Left hindlimb (tissue), 1 donor: ENCODE results near the gene AOPEP.

ENCODE experiments used
- DNase-seq: peaks from one replicate; pipeline ENCODE4 v3.0.0-alpha.2; 2018

Gene AOPEP

DNA sequence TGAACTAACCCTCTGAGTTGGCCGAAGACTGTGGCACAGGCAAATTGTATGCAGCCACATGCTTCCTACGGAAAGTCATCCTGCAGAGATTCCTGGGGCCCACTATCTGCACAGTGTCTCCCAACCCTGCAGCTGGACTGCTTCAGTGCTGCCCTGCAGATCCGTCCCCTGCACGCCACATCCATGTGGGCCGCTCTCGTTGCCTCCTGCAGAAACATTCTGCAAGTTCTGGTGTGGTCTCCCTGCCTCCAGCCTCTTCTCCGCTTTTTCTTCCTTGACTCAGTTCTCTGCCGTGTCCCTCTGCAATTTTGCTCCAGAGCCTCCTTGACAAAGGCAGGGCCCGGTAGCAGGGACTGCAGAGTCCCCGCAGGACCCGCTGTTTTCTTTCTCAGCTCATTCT is 249.0 kb downstream of the AOPEP start:
- DNase-seq: no peak

DNA sequence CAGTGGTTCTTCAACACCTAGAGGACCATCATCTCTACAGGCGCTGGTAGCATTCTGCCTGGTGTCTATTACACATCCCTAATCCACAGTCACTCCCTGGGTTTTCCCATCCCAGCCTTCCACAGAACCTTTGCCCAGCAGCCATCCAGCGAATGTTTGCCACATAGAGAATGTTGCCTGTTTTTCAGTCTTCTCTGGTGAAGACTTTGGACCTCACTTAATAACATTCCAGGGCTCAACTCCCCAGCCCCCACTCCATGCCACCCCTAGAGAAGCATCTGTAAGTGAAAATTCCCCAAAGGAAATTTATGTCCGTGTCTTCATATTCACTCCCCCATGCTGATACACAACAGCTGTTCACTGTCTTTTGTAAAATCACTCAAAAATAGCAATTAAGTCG is 249.6 kb downstream of the AOPEP start:
- DNase-seq: no peak

GRCh38 chr9:94977416-94977815 is 250.9 kb downstream of the AOPEP start:
- no peak for DNase-seq

DNA sequence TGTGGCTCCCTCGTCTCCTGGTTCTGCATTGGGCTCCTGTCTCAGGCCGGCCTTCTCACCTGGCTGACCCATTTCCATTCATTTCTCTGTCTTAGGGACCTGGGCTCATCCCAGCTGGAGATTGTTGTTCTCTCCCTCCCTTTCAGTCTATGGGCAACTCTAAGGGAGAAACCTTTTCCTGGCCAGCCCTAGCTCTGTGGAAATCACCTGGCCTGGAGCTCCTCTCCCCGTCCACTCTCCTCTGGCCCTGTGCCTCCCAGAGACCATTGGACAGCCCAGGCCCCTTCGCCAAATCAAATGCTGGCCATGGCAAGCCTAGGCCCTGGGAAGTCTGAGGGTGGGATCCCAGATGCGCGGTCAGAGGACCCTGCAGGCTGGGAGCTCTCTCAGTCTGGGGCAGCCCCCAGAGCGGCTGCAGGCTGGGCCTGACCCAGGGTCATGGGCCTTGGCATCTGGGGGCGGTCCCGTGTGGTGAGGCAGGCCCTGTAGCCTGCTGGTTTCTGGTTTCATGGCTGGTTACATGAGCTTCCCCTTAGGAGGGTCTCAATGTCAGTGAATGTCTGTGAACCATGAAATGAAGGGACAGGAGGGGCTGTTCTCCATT is 253.5 kb downstream of the AOPEP start:
- DNase-seq: no peak

GRCh38 chr9:94980947-94981722 is 254.6 kb downstream of the AOPEP start:
- peak; percentile 65 for DNase-seq

- DNase-seq: no peak
Observed at GRCh38 chr9:94981723-94982090, 255.2 kb downstream of the AOPEP start.

GRCh38 chr9:94982211-94982610 is 255.7 kb downstream of the AOPEP start:
- DNase-seq: no peak

- DNase-seq: no peak
Observed at GRCh38 chr9:94983552-94983951, 257.1 kb downstream of the AOPEP start.

- no peak for DNase-seq
Observed at GRCh38 chr9:94984891-94985476, 258.5 kb downstream of the AOPEP start.

DNA sequence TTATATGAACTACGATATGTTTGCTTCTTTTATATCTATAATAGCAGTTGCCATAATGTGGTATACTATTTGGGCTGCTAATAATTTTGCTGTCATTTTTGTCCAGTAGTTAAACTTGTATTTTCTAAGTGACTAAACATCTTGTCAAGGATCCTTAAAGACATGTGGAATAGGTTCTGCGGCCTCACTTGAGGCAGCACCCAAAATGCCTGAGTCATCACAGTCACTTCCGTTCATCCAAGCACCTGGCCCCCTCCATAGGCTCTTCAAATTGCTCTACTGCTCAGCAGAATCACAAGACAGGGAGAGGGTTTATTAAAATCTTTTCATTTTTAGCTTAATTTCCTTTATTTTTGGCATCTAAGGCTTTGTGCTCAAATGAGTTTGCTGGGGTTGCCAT is 259.1 kb downstream of the AOPEP start:
- DNase-seq: no peak

GRCh38 chr9:94987731-94988130 is 261.2 kb downstream of the AOPEP start:
- no peak for DNase-seq

DNA sequence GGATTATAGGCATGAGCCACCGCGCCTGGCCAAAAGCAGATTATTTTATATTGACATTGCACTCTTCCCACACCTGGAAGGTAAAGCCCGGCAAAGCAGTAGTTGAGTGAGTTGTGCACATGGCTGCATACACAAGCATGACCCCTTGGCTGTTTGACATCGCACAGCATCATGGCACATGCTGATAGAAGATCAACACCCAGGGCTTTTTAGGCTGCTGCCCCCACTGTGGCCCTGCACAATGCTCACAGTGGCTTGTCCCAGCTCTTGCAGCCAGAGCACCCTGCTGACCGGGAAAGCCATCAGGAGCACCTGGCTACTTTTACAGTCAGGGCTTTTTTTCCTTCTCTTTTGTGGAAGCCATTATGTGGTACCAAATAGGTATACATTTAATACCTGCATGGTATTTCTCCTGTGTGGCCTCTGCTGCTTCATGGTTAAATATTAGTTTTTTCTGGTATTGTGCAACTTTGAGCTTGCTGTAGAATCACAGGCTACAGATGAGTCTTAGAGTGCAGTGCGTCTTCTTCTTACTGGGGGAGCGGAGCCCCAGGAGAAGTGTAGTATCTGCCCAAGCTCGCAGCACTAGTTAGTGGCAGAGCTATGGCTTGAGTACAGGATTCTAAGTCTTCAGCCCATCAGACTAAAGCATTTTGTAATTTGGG is 264.5 kb downstream of the AOPEP start:
- DNase-seq: no peak

- DNase-seq: no peak
Observed at GRCh38 chr9:94991961-94992907, 265.7 kb downstream of the AOPEP start.

- DNase-seq: no peak
Observed at GRCh38 chr9:94993160-94993820, 266.8 kb downstream of the AOPEP start.

GRCh38 chr9:94993821-94994165 is 267.3 kb downstream of the AOPEP start:
- DNase-seq: no peak

DNA sequence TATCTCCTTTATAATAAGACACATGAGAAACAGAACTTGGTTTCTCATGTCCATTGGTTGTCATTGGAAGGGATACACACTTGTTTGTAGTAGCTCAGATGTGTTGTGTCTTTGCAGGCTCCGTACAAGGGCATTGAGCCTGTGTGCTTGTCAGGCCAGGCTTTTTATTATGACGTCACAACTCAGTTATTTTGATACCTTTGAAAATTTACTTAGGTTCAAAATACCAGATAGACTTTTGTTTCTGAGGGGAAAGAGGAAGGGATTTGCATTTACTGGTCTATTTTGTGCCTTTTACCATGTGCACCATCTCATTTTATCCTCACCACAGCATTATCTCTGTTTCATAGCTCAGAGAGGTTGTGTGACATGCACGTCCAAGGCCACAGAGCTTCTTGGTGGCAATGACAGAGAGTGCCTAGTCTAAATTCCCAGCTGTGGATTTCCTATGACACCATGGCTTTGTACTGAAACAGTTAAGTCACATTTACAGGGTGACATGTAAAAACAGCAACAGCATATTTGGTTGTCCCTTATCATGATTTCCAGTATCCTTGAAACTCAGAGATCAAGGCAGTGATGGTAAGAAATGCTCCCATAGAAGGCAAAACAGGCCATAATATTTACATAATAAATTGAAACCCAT is 268.7 kb downstream of the AOPEP start:
- no peak for DNase-seq

DNA sequence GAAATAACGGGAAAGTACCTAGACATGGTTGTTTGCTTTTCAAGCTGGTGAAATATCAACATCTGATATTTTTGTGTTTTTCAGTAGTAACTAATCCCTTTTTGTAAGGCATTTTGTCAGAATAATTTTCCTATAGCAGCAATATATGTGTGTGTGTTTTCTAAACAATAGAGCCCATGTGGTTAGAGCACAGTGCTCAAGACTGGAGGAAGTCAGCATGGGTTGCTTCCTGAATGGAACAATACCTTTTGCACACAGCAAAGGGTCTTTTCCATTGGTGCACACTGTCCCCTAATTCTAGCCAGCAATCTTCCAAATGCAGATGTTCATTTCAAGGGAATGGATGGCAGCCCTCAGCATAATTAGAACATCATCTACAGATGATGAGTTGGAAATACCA is 270.1 kb downstream of the AOPEP start:
- no peak for DNase-seq

DNA sequence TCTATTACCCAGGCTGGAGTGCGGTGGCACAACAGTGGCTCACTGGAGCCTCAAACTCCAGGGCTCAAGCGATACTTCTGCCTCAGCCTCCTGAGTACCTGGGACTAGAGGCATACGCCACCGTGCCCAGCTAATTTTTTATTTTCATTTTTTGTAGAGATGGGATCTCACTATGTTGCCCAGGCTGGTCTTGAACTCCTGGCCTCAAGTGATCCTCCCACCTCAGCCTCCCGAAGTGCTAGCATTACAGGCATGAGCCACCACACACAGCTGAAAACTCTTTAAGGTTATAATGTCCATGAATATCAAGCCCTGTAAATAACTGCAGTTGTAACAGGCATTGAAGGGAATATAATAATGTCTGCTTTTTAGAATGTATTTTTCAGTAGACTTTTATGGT is 271.2 kb downstream of the AOPEP start:
- DNase-seq: no peak

GRCh38 chr9:94999832-95000231 is 273.3 kb downstream of the AOPEP start:
- DNase-seq: no peak

- DNase-seq: no peak
Observed at GRCh38 chr9:95000821-95001220, 274.3 kb downstream of the AOPEP start.

DNA sequence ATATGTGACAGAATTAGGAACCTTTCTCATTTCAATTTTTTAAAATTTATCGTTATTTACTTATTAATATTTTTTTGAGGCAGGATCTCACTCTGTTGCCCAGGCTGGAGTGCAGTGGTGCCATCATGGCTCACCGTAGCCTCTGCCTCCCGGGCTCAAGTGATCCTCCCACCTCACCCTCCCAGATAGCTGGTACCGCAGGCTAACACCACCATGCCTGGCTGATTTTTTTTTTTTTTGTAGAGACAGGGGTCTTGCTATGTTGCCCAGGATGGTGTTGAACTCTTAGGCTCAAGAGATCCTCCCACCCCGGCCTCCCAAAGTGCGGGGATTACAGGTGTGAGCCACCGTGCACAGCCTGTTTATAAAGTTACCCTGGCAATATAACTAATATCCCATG is 275.2 kb downstream of the AOPEP start:
- DNase-seq: no peak
